Muscle of arm (tissue), 12 donors: Measurements from ENCODE around the gene EFNB3. TPM values are rescaled to one million over a fixed set of nuclear protein-coding genes. Genes with fewer than 3 reads are reported as not detected.

Experiments
- DNase-seq: peaks from one replicate; pipeline ENCODE4 v3.0.0-alpha.2; 2013
- polyA plus RNA-seq, 12 donors: library from polyadenylated mRNA; unstranded; fragments of 120-200 nt; gene quantifications; one replicate each; pipeline ENCODE4 v1.2.1, GENCODE V29; 2013; ENCODE audit not compliant: insufficient read length in 12 of 12

The EFNB3 gene
- polyA plus RNA-seq, 12 donors: 3.2 to 15.0 (median 6.0) TPM; not detected in 1

DNA sequence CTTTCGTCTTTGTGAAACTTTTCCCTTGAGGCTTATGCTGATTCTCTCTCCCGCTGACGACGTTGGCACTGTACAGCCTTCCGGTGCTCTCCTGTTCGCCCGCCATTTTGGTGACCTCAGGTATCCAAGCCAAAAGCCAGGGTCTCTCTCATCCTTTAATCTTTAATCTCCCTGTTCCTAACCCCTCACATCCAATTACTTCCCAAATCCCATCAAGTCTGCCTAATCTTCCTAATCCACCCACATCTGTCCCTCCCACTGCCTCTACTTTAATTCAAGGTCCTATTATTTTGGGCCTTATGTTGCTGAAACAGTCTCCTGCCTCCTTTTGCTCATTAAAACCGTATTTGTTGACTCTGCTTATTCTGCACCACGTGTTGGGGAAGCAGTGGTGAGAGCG, 9.4 kb upstream of the EFNB3 start:
- DNase-seq: no peak

DNA sequence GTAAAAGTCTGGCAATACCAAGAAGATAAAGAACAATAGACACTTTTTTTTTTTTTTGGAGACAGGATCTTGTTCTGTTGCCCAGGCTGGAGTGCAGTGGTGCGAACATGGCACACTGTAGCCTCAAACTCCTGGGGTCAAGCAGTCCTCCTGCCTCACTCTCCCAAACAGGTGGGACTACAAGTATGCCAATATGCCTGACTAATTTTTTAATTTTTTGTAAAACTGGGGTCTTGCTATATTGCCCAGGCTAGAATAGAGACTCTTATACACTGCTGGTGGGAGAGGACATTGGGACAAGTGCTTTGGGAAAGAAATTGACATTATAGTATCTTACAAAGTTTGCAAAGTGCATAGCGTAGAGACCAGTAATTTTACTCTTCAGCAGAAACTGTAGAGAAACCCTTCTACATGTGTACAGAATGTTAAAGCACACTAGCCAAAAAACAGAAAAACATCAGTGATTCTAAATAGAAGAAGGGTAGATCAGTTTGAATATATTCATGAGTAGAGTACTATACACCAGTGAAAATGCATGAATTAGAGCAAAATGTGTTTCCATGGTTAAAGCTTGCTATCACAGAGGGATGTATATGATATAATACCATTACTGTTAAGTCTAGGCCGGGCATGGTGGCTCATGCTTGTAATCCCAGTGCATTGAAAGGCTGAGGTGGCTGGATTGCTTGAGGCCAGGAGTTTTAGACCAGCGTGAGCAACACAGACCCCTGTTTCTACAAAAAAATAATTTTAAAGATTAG, 7.0 kb upstream of the EFNB3 start:
- no peak for DNase-seq

DNA sequence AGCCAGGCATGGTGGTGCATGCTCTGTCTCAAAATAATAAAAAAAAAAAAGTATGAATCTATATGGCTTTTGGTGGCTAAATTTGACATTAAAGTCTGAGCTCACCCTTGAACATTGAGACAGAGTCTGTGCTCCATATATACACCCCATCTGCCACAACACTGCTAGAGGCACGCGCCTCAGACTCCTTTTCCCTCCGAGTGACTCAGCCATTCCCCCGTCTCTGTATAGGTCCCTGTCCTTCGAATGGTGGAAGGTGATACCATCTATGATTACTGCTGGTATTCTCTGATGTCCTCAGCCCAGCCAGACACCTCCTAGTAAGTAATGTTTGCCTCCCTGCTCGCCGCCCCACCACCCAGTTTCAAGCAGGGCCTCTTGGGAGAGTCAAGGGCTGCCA, 4.5 kb upstream of the EFNB3 start:
- no peak for DNase-seq

DNA sequence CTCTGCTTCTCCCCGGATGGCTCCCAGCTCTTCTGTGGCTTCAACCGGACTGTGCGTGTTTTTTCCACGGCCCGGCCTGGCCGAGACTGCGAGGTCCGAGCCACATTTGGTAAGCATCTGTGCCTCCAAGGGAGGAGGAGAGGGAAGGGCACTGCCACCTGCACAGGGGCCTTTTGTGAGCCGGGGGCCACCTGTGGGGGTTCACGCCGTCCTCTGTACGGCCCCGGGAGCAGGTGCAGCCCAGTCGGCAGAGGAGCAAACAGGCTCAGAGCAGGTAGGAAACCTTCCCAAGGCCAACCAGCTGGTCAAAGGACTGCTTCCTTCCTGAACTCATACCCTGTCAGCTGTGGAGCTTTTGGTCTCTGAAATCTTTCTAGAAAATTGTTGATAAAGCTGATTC, 3.3 kb upstream of the EFNB3 start:
- no peak for DNase-seq

DNA sequence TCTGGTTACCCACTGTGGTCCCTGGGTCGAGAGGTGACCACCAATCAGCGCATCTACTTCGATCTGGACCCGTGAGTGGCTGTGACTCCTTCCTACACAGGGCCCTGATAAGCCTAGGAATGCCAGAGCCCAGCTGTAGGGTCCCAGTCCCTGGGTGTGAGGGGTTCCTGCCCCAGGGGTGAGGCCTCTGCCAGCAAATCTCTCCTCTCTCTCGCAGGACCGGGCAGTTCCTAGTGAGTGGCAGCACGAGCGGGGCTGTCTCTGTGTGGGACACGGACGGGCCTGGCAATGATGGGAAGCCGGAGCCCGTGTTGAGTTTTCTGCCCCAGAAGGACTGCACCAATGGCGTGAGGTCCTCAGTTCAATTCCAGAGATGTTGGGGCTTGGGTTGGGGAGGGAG, 2.2 kb upstream of the EFNB3 start:
- no peak for DNase-seq

DNA sequence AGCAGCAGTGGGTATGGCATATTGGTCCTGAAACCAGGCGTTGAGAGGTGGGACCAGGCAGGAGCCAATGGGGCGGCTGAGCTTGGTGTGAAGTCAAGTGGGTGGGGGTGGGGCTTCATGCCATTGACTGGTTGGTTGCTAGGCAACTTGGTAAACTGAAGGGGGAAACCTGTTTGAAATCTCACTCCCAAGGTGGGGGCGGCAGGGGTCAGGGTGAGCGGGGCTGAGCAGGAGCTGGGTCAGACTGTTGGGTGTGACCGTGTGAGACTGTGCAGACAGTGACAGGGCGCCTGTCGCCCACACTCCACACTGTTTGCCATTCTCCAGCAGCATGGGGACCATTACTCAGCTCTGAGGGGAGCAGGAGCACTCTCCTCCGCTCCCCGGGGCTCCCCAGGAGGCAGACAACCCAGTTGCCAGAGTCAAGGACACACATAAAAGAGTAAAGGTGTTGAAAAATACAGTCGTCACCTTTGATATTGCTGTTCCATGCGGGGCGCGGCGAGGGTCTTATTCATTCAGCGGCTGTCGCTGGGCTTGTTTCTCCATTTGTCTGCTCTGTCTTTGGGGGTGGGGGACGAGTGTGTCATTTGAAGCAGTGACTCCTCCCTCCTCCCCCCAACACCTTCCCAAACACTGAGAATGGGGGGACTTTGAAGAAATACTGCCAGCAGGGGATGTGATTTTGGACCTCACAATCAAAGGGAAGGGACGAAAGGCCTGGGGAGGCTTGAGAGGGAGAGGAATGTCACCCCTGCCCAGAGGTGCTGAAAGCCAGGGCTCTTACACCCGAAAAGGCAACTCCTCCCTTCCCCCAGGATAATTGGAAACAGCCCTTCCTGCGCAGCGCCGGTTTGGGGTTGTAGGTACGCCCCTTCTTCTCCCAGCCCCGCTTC, 1.2 kb upstream of the EFNB3 start:
- peak; percentile 29 for DNase-seq

DNA sequence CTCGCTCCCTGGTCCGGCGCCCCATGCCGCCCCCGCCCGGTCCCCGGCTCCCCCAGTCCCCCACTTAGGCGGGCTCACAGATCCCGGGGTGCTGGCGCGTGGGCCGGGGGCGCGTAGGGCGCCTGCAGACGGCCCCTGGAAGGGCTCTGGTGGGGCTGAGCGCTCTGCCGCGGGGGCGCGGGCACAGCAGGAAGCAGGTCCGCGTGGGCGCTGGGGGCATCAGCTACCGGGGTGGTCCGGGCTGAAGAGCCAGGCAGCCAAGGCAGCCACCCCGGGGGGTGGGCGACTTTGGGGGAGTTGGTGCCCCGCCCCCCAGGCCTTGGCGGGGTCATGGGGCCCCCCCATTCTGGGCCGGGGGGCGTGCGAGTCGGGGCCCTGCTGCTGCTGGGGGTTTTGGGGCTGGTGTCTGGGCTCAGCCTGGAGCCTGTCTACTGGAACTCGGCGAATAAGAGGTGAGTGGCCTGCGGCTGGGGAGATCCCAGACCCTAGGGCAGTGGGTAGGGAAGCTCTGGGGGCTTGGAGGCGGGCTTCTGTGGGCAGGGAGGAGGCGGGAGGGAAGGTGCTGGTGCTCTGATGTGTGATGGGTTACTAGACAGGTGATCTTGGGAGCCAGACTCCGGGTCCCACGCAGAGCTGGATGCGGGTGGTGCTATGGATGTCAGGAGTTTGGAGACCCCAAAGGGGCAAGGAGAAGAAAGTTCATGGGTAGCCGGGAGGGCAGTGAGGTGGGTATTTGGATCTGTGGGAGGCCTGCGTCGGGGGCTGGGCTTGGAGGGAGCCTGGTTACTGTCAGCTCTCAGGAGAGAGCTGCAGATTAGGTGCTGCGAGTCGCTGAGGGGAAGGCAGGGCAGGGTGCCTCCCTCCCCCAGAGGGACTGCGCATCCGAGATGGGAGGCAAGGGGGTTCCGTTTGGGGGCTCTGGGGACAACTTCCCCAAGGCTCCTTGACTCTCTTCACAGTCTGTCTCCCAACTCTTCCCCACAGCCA, 560 bp downstream of the EFNB3 start:
- no peak for DNase-seq

DNA sequence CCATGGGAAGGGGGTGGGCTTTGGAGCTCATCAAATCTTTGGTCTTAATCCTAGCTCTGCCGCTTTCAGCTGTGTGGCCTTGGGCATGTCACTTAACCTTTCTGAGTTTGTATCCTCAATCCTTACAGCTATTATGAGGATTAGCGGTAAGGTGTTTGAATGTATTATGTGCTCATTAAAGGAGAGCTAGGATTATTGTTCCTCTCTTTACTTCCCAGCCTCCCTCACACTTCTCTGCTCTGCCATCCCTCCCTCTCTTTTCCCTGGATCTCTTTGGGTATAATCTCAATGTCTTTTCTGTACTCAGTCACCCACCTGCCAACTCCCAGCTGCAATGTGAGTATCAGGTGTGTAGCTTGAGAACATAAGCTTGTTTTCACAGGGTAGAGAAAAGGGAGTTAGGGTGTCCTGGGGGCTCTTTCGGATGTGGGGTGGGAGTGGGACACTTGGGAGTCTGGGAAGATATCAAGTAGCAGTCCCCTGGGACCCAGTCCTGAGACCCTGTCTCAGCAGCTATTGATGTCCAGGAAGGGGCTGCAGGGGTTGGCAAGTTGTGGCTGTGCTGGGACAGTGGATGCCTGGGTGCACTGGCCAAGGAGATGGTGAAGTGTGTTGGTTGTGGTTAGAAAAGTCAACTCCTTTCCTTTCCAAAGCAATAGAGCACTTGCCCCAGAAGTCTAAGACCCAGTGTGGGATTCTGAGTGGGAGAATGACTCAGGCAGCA, 1.8 kb downstream of the EFNB3 start:
- no peak for DNase-seq

DNA sequence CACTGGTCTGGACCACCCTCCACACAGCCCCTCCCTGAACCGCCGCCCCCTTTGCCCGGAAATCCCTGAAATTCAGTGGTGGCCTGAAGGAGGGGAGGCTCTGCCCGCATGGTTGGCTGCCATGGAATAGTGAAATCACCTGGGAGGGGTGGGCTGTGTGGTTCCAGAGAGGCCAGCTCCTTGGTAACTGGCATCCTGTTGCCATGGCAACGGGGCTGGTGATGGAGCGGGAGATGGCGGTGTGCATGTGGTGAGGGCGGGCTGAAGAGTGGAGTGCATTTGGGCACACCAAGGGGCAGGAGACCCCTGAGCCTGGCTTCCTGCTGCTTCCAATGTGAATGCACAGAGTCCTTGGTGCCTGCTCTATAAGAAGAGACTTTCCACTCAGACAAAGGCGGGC, 2.4 kb downstream of the EFNB3 start:
- no peak for DNase-seq

DNA sequence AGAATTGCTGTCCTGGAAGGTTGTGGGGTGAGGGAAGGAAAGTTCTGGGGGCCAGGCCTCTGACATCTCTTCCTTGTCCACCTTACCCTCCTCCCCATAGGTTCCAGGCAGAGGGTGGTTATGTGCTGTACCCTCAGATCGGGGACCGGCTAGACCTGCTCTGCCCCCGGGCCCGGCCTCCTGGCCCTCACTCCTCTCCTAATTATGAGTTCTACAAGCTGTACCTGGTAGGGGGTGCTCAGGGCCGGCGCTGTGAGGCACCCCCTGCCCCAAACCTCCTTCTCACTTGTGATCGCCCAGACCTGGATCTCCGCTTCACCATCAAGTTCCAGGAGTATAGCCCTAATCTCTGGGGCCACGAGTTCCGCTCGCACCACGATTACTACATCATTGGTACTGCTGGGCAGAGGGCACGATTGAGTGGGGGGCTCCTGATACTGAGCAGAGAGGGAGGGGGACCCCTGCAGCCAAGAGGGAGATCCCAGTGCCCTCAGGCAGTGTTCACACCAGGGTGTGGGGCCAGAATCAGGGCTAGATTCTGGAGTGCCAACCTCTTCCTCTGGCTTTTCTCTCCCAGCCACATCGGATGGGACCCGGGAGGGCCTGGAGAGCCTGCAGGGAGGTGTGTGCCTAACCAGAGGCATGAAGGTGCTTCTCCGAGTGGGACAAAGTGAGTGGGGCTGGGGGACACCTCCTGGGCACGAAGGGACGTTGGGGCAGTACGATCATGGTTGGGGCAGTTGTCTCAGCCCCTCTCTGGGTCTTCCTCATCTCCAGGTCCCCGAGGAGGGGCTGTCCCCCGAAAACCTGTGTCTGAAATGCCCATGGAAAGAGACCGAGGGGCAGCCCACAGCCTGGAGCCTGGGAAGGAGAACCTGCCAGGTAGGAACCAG, 3.1 kb downstream of the EFNB3 start:
- no peak for DNase-seq

DNA sequence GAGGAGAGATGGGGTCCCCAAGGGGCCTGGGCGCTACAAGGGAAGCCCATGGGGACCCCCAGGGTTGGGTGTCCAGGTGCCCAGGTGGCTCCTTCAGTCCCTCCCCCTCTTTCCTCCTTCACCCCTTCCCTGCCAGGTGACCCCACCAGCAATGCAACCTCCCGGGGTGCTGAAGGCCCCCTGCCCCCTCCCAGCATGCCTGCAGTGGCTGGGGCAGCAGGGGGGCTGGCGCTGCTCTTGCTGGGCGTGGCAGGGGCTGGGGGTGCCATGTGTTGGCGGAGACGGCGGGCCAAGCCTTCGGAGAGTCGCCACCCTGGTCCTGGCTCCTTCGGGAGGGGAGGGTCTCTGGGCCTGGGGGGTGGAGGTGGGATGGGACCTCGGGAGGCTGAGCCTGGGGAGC, 4.0 kb downstream of the EFNB3 start:
- no peak for DNase-seq

DNA sequence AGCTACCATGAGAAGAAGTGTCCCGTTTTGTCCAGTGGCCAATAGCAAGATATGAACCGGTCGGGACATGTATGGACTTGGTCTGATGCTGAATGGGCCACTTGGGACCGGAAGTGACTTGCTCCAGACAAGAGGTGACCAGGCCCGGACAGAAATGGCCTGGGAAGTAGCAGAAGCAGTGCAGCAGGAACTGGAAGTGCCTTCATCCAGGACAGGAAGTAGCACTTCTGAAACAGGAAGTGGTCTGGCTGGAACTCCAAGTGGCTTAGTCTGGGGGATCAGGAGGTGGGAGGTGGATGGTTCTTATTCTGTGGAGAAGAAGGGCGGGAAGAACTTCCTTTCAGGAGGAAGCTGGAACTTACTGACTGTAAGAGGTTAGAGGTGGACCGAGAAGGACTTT, 5.3 kb downstream of the EFNB3 start:
- DNase-seq: no peak

DNA sequence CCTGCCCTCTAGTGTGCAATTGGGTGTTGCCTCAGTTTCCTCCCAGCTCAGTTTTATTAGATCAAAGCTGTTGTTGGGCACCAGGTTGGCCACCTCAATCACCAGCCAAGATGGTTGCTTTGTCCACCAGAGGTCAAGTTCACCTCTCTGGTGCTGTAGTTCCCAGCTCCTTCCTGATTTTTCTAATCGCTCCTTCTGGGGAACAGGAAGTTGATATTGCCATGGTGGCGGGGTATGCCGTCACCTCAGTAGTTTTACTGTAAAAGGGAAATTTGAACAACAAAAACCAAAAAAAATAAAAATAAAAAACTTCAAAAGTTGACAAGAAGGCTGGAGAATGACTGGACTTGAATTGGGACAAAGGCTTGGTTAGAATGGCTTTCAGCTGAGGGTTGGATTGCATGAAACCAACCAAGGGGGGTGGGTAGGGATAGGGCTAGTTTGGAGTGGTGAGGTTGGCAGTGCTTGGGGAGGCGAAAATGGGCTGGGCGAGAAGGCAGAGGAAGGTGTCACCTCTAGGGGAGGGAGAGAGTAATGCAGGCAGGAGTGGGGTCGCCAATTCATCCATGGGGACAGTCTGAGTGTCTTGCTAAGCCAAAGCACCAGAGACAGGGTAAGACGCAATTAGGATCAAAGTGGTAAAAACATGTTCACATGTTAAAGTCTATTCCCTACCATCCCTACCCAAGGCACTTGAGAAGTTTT, 6.2 kb downstream of the EFNB3 start:
- no peak for DNase-seq

DNA sequence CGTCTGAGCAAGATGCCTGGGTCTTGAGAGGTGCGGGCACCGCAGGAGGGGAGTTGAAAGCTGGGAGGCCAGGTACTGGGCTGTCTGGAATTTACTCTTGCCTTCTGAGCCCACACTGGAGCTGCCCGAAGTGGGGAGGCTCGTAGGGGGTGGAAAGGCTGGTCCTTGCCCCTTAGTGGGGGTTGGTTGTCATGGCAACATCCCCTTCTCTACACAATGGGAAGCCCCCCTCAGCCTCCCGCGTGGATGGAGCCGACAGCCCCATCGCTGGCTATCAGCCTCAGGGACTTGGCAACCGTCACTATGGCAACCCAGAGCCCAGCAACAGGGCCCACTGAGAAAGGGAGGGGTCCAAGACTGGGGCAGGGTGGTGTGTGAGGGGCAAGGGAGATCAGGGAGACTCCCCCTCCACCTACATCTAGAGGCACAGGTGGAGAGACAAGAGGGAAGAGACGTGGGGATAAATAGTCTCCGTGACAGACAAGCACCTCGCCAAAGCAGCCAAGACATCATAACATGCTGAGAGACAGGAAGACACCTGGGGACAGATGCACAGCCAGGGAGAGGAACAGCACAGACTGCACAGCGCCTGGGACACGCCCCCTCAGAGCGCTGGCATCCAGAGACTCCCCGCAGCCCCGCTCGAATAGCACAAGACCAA, 7.2 kb downstream of the EFNB3 start:
- no peak for DNase-seq

DNA sequence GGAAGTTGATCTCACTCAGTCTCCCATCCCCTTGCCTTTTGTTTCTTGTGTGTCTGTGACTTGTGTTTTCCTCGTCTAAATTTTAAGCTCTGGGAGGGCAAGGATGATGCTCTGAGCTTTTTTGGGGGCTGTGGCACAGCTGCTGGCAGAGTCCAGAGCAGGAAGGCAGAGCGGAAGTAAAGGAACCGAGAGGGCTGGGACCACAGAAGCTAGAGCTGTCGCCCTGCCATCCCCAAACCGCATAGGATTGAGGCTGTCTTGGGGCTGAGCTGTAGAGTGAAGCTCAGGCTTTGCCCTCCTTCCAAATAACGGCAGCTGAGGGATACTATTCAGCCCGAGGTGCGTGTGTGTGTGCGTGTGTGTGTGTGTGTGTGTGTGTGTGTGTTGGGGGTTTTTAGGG, 8.8 kb downstream of the EFNB3 start:
- no peak for DNase-seq

DNA sequence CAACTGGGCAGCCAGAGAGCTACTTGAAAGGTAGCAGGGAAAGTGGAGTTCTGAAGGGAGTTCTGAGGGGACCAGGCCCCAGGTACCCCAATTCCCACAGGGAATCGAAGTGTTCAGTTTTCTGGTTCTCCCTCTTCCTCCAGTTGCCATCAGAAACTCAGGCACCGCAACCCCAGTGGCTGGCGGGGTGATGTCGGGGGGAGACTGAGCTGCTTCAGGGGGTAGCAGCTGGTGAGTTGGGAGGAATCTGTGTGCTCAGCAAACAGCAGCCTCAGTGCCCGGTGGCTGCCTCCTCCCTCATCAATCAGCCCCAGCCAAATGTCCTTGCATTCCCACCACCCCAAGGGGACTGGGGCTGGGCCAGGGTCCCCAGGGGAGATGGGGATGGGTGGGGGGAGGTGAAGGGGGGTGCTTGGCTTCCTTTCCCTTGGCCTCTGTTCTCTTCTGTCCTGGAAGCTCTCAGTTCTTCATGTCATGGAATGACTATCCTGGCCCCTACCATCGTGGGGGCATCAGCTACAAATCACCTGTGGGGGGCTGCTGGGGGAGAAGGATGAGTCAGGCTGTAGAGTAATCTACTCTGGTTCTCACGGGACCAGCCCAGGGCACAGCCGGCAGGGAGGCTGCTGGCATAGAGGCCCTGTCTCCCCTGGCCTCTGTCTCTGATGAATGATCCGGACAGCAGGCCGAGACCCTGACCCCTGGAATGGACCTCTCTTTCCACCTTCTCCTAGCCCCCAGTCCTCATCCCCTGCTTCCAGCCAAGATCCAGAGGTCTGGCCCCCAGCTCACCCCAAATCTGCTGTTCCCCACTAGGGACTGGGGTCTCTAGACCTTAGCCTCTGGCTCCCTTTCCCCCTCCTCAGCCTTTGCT, 10.0 kb downstream of the EFNB3 start:
- no peak for DNase-seq

DNA sequence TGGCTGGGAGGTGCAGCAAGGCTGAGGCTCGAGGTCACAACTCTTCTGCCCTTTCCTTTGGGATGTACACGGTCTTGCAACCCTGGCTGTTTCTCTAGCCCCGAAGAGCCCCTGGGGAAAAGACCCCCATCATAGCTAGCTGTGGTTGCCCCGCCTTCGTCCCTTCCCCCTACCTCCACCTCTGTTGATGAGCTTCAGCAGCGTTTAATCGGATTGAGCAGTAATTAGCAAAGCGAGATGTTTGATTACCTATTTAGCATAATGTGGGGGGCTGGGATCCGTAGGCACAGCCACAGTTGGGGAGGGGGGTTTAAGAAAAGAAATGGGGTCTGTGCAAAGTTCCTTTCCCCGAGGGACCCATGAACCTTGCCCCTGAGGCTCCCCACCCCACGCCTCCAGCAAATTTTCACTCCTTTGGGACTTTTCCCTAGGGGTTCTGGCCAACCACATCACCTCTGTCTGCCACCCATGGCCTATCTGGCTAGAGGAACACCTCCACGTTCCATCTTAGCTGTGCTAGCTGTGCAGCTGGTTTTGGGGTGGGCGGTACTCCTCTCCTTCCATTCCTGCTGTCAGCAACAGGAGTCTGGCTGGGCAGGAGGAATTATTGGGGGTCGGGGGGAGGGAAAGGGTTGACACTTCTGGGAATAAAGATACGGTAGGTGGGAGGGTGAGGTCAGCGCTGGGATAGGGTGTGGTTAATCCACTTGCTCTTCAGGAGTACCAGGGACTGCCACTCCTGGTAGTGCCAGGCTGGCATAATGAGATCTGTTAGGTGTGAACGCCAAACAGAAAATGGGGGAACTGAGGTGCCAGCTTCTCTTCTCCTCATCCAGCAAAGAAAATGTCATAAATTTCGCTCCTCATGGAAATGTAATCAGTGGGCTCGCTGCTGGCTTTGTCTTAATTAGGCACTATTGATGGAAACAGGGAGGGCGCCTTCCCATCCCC, 11.2 kb downstream of the EFNB3 start:
- no peak for DNase-seq
